A549 (cell line): ENCODE results near the gene AIG1.

Experiments
- BHLHE40 ChIP-seq: IDR thresholded peaks from 2 replicates; pipeline ENCODE4 v1.6.1; 2012; ENCODE audit warnings: low read depth, low read length, inconsistent platforms
- CTCF ChIP-seq: fragments of >200 bp; sonication (Bioruptor Twin); formaldehyde crosslinking; IDR thresholded peaks from 3 replicates; pipeline ENCODE4 v1.5.1; 2016
- EP300 ChIP-seq, 2 experiments: fragments of >200 bp; sonication (Bioruptor Twin); formaldehyde crosslinking; IDR thresholded peaks; 2 replicates in 1 of 2; 3 replicates in 1 of 2; pipeline ENCODE4 v1.6.1; 2016 to 2017
- HDAC2 ChIP-seq: fragments of 200-600 bp; sonication (generic); IDR thresholded peaks from 2 replicates; pipeline ENCODE4 v1.6.1; 2016
- MAFK ChIP-seq: fragments of 450-650 bp; IDR thresholded peaks from 2 replicates; pipeline ENCODE4 v1.6.1; 2014; ENCODE audit not compliant: partially characterized antibody
- MYC ChIP-seq: IDR thresholded peaks from 2 replicates; pipeline ENCODE4 v1.6.1; 2012; ENCODE audit warnings: mild to moderate bottlenecking, inconsistent platforms, low read length, improper control_type of control experiment, borderline replicate concordance
- PBX3 ChIP-seq: IDR thresholded peaks from 2 replicates; pipeline ENCODE4 v1.6.1; 2012
- POLR2A ChIP-seq: IDR thresholded peaks from 2 replicates; pipeline ENCODE4 v1.6.1; 2012; ENCODE audit warnings: mild to moderate bottlenecking, low read length
- REST ChIP-seq: fragments of 200-600 bp; sonication (generic); IDR thresholded peaks from 2 replicates; pipeline ENCODE4 v1.6.1; 2016; ENCODE audit warnings: antibody characterized with exemption, mild to moderate bottlenecking, moderate library complexity
- ZFP36 ChIP-seq: fragments of 450-650 bp; IDR thresholded peaks from 2 replicates; pipeline ENCODE4 v1.6.1; 2014; ENCODE audit warnings: borderline replicate concordance; ENCODE audit not compliant: partially characterized antibody

GRCh38 chr6:143288923-143289322, 228.2 kb downstream of the AIG1 start:
- TF ChIP-seq EP300 (IDR thresholded peaks at IDR 0.05) = no peak
- no peak for TF ChIP-seq REST
- no peak for TF ChIP-seq PBX3
- no peak for TF ChIP-seq ZFP36
- TF ChIP-seq HDAC2 = no peak
- TF ChIP-seq CTCF = no peak
- TF ChIP-seq MAFK = no peak
- no peak for TF ChIP-seq MYC
- TF ChIP-seq BHLHE40 = no peak
- TF ChIP-seq POLR2A = no peak
